ENCODE data around the gene C3AR1. TPM values are rescaled to one million over a fixed set of nuclear protein-coding genes. Genes with fewer than 3 reads are reported as not detected.

The C3AR1 gene
- total and polyA plus RNA-seq, 2 donors (not counting 3 experiments of a cell fraction or from before 2014, with no cell fraction given) = 0.22 to 0.70 TPM

DNA sequence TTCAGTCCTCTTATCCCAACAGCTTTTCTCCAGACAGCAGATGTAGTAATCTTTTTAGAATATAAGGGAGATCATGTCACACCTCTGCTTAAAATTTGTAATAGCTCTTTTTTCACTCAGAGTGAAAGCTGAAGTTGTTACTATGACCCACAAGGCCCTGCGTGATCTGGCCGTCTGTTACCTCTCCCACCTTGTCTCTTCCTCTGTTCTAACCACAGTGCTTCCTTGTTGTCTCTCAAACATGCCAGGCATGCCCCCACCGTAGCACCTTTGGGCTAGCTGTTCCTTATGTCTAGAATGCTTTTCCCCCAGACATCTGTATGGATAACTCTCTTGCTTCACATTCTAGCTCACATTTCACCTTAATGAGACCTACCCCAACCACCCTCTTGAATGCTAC, 22.4 kb upstream of the C3AR1 start:
- ChIA-PET CTCF (interaction anchor here (1.2 to 2.5 kb wide), 3 partner anchors 11 to 143 kb away, joined by 3 to 11 read pairs (median 3); no protein-coding TSS in a partner anchor), POLR2A (no interaction called here)
- H4K20me1 ChIP-seq (replicated peaks; ENCODE audit: control insufficient read depth, extremely low read depth, insufficient read depth, low read length) = peaks cover 2% of the 10 kb centered on the region
- no peak for DNase-seq (ENCODE audit: low read depth, low spot score)
- H3K4me1 ChIP-seq (ENCODE audit: control insufficient read depth, extremely low read depth, insufficient read depth, low read length) = no peaks in the 10 kb centered on the region
- peaks cover 28% of the 10 kb centered on the region for H3K79me2 ChIP-seq (ENCODE audit: control insufficient read depth, insufficient read depth, low read length)
- no peaks in the 10 kb centered on the region for H3K9me1 ChIP-seq (replicated peaks; ENCODE audit: control insufficient read depth, extremely low read depth, insufficient read depth, low read length)
- dilution Hi-C loops (cut with MboI; ENCODE audit: extremely low pct_ligation_motif_present, low sequenced_read_pairs) (no loop called here), intact Hi-C loops (cut with micrococcal nuclease) (no loop called here)
- no peak overlapping the region for H2AFZ ChIP-seq (ENCODE audit: low read depth, low read length)
- H3K4me3 ChIP-seq (replicated peaks in 1 of 3; ENCODE audit: insufficient read depth in 1 of 3, low read depth in 1 of 3, low read length in 3 of 3) = no peak overlapping the region
- BruUV-seq (replicated peaks) = no TSS peak
- H3K27ac ChIP-seq (ENCODE audit: insufficient read depth, low read depth, low read length) = no peak overlapping the region
- H3K4me2 ChIP-seq (ENCODE audit: insufficient read depth, low read length) = no peak overlapping the region
- H3K9me3 ChIP-seq (replicated peaks; ENCODE audit: control insufficient read depth, insufficient read depth, low read length) = no peaks in the 10 kb centered on the region
- TF ChIP-seq EZH2 (IDR thresholded peaks at IDR 0.05; ENCODE audit: borderline replicate concordance, low read depth, low read length, severe bottlenecking) (no peak), GATA2 (IDR thresholded peaks at IDR 0.05; ENCODE audit: insufficient read depth, insufficient read length, low read depth, low read length) (no peak), POLR2AphosphoS5 (IDR thresholded peaks at IDR 0.05; ENCODE audit: insufficient read depth, low read depth, low read length) (no peak), JUN (IDR thresholded peaks at IDR 0.05; ENCODE audit: borderline replicate concordance, insufficient read depth, insufficient read length, low read depth) (no peak), POLR2A (IDR thresholded peaks at IDR 0.05; ENCODE audit: low read depth, low read length) (no peak), MYC (IDR thresholded peaks at IDR 0.05; ENCODE audit: low read depth, low read length) (no peak), FOS (IDR thresholded peaks at IDR 0.05; ENCODE audit: borderline replicate concordance, insufficient read depth, low read length) (no peak)
- TF ChIP-seq, protein P1, sequence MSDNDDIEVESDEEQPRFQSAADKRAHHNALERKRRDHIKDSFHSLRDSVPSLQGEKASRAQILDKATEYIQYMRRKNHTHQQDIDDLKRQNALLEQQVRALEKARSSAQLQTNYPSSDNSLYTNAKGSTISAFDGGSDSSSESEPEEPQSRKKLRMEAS (IDR thresholded peaks at IDR 0.05; ENCODE audit: insufficient read depth, insufficient read length) = no peak
- TF ChIP-seq, protein P2, sequence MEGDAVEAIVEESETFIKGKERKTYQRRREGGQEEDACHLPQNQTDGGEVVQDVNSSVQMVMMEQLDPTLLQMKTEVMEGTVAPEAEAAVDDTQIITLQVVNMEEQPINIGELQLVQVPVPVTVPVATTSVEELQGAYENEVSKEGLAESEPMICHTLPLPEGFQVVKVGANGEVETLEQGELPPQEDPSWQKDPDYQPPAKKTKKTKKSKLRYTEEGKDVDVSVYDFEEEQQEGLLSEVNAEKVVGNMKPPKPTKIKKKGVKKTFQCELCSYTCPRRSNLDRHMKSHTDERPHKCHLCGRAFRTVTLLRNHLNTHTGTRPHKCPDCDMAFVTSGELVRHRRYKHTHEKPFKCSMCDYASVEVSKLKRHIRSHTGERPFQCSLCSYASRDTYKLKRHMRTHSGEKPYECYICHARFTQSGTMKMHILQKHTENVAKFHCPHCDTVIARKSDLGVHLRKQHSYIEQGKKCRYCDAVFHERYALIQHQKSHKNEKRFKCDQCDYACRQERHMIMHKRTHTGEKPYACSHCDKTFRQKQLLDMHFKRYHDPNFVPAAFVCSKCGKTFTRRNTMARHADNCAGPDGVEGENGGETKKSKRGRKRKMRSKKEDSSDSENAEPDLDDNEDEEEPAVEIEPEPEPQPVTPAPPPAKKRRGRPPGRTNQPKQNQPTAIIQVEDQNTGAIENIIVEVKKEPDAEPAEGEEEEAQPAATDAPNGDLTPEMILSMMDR (IDR thresholded peaks at IDR 0.05; ENCODE audit: extremely low read depth in 1 of 2, insufficient read depth in 1 of 2, low read depth in 1 of 2, low read length in 2 of 2) = no peak
- H3K9ac ChIP-seq (replicated peaks; ENCODE audit: extremely low read depth, insufficient read depth, low read length) = no peak overlapping the region
- no peak for FAIRE-seq
- H3K36me3 ChIP-seq (ENCODE audit: control insufficient read depth in 2 of 2, extremely low read depth in 1 of 2, insufficient read depth in 2 of 2, low read length in 2 of 2) = peaks cover 18% of the 10 kb centered on the region in 2 experiments
- H3K27me3 ChIP-seq (ENCODE audit: control insufficient read depth in 2 of 2, insufficient read depth in 2 of 2, low read length in 2 of 2) = no peaks in the 10 kb centered on the region

Measured in endothelial cell of umbilical vein (primary cell).